GM19025 (cell line): ENCODE data around the gene ST6GALNAC3.
"Not testable (repeated sequence)": the region's sequence is repeated elsewhere in the genome, so short reads cannot be mapped to it uniquely, and the experiment has no call there.

ENCODE experiments used
- ATAC-seq: cut with Tn5 transposase; IDR thresholded peaks from one replicate; pipeline ENCODE4 v1.9.1; 2021; ENCODE audit warnings: mild to moderate bottlenecking, low read depth, moderate library complexity; ENCODE audit not compliant: unreplicated experiment

Gene ST6GALNAC3

DNA sequence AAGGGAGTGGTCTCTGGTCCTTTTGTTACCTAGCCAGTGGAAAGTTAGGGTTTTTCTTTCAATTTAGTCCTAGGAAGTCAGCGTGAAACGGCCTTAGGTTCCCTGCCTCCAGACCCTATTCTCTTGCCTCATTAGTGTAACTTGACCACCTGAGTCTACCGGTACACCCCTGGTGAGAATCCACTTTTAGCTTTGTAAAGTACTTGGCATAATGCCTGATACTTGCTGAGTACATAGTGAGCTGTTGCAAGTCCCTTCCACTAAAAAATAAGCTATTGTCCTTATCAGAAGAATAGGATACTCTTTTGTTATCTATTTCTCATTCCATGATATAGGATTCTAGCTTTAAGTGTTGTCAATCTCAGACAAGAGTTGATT, 228.8 kb downstream of the ST6GALNAC3 start:
- no peak for ATAC-seq

DNA sequence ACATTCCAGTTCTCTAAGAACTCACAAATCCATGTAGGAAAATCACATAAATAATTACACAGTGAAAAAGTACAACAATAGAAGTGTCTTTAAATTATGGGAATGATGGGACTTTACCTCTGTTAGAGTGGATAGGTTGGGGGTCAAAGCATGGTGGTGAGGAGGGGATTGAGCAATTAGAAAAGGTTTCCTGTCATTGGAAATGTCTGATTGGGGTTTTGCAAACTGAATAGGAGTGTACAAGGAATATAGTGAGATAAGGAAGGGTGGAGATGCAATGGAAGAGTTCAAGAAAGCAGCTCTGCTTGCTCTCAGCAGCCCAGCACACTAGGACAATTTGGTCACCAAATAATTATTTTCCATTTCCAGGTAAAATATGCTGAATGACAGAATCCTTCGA, 238.8 kb downstream of the ST6GALNAC3 start:
- ATAC-seq, result no peak

DNA sequence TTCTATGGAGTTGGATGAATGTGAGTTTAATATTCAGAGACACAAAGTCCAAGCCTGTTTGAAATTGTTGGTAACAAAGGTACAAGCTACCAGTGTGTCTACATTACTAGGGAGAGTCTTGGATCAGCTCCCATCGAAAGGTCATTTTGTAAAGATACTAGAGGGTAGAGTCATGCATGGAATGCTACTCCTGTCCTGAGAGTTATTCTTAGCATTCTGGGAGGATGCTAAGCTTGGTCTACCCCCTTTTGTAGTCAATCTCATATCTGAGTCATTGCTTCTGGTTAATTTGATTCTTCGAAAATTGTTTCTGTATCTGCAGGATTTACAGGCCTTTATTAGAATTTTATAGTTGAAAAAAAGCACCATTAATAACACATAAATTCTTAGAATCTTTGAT, 240.2 kb downstream of the ST6GALNAC3 start:
- ATAC-seq, result no peak

DNA sequence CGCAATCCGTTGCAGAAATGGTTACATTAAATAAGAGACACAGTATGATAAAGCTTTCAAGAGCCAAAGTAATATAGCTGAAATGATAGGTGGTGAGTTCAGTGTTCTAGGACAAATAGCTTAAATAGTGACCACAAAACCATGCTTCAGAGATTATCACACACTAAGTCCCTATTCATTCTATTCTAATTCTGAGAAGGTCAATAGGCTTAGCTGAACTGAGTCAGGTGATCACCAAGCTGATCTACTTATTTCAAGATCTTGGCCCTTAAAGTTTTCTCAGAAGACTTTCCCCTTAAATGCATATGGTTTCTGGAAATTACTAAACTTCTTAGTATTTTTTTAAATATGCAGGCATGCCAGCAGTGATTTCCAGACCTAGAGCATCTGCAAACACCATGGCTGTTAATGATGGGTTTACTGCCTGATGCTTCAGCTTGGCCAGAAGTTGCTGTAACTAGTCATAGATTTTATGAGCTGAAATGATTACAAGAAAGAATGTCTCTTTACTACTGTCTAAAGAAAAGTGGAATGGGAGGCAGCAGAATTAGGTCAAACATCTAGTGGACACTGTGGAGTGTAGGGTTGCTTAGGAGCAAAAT, 242.9 kb downstream of the ST6GALNAC3 start:
- ATAC-seq, result no peak

DNA sequence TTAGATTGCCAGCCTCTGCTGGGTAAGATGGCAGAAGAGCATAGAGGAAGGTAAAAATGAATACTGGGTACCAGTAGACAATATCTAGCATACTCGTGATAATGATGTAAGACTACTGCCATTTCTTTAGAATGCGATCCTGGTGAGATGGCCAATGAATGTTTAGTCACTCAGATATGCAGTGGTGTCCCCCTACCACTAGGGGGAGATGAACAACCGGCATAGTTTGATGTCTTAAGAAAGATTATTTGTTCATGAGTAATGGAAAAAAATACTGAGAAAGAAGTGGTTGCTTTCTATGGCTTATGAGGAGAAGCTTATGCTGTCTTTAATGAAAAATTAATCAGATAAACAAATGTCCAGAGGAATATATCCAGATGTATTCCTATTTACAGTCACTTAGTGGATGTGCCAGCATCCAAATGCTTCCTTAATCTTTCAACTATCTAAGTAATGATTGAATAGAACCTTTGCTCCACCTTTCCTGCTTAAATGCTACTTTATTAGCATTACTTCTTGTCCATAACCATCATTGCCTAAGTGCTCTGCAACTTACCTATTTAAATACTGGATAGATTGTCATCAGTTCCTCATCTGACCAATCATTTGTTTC, 256.6 kb downstream of the ST6GALNAC3 start:
- ATAC-seq, result peak; percentile 81

DNA sequence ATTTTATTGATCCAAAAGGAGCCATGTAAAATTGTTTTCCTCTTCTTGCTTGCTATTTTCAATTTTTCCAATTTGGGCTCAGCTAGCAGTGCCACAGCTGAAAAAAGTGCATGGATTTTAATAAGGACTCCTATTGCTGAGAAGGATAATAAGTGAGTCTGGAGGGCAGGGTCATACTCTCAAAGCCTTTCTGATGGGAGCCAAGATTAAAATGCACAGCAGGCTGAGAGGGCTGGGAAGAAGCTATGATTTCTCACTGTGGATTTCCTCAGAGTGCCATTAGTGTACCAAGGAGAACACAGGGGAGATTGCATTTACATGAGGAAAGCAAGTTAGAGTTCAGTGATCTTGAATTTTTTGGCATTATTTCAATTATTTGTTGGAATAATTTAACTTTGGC, 261.3 kb downstream of the ST6GALNAC3 start:
- no peak for ATAC-seq

DNA sequence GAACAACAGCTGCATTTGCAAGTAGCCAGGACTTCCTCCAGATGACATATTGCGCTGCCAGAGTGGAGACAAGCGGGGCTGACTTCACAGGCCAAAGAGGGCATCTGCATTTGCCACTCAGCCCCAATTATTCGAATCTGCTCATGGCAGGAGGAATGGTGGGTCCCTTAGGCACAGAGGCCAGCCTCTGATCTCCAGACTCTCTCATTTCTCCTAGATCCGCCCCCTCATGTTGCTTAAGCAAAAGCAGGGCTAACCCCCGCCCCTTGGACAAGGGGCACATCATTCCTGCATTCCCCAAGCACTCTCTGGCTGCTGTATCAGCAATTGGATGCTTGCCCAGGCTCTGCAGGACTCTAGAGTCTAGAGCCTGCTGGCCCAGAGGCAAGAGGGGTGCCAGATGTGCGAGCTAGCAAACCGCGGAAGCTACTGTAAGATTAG, 262.4 kb downstream of the ST6GALNAC3 start:
- no peak for ATAC-seq

DNA sequence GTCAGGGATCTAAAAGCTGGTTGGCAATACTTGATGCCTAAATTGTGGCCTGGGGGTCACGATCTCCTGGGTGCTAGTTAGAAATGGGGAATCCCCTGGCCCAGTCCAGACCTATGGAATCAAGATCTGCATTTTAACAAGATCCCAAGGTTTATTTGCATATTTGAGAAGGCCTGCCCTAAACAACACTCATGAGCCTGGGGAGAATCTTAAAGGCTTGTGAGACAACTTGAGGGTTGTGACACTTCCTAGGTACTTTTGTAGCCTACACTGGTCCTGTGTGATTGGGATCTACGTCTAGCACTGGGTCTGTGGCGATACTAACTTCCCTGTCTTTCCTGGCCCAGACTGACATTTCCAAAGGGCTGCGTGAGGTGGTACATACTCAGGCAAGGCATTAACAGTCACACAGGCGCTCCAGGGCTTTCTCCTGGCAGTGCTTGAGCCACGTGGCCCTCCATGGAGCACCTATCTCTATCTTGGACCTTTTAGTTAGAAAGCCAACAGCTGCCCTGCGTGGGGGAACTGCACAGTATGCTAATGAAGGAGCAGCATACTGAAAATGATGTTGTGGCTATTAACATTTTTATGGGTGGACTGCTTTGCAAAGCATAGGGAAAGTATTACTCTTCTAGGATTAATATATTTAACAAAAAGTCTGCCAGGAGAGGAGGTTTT, 263.1 kb downstream of the ST6GALNAC3 start:
- ATAC-seq, result no peak

DNA sequence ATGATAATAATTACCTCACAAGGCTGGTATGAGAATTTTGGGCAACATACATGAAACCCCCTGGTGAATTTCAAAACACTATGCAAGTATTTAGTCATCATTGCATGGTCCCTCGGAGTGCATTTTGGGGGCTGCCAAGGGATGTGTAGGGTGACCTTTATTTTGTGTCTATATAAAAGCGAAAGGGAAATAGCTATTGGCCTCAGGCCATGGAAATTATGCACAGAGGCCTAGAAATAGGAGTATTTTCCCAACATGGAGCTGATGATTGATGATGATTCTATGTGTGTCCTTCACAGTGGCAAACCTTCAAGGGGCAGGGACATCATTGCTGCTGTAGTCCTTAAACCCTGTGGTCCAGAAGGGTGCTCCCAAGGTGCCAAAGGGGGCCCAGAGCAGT, 265.5 kb downstream of the ST6GALNAC3 start:
- ATAC-seq, result no peak

DNA sequence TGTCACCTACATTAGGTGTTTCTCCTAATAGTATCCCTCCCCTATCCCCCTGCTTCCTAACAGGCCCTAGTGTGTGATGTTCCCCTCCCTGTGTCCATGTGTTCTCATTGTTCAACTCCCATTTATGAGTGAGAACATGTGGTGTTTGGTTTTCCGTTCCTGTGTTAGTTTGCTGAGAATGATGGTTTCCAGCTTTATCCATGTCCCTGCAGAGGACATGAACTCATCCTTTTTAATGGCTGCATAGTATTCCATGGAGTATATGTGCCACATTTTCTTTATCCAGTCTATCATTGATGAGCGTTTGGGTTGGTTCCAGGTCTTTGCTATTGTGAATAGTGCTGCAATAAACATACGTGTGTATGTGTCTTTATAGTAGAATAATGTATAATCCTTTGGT, 267.3 kb downstream of the ST6GALNAC3 start:
- not testable (repeated sequence) for ATAC-seq

DNA sequence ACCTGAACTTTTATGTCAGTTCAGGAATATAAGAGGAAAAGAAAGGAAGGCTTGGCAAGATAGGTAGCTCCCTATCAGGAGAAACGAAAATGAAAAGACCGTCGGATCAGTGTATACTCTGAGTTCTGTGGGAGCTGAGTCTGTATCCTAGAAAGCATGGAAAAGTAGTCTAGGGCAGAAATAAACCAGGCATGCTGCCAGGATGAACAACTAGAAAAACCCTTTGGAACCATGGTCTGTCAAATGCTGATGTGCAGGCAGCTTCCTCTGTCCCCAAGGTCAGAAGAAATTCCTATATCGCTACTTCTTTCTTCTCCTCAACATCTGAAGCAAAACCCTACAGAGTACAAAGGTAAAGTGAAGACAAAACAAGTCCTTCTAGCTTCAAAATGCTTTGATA, 268.8 kb downstream of the ST6GALNAC3 start:
- ATAC-seq, result no peak

DNA sequence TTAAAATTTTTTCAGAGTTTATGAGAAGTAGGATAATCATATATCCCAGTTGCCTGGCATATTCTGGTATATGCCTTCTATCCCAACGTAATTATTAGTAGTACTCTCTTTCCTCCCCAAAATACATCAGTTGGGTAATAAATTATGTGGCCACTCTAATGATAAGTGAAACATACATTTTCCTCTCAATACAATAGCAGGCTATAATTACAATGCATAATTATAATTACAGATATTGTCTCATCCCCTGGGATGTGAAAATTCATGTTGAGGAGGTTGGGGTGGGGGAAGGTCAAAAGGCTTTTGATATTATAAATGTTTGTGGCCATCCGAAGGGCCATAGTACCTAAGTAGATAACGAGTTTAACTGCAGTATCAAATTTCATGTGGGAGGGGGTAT, 277.1 kb downstream of the ST6GALNAC3 start:
- no peak for ATAC-seq

DNA sequence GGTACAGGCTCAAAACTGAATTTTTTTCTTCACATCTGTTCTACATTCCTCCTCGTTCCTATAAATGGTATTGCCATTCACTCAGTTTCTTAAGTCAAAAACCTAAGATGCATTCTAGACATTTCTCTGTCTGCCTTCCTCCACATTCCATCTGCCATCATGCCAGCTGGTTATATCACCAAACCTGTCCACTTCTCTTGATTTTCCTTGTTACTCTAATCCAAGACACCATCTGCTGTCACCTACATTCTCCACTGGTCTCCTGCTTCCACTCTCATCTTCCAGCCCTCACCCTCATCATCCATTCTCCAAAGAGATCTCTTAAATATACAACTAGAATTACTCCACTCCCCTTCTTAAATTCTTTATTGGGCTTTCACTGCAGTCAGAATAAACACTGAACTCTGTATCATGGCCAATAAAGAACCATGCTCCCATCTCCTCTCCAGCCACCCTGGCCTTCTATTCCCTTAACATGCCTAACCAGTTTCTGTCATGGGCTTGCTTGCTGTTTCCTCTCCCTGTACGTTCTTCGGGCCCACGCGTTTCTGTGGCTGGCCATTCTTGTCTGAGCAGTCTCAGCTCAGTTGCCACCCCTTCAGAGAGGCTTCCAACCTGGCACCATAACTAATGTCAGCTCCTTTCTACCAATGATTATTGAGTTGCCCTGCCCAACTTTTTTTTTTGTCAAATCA, 278.3 kb downstream of the ST6GALNAC3 start:
- ATAC-seq, result no peak

DNA sequence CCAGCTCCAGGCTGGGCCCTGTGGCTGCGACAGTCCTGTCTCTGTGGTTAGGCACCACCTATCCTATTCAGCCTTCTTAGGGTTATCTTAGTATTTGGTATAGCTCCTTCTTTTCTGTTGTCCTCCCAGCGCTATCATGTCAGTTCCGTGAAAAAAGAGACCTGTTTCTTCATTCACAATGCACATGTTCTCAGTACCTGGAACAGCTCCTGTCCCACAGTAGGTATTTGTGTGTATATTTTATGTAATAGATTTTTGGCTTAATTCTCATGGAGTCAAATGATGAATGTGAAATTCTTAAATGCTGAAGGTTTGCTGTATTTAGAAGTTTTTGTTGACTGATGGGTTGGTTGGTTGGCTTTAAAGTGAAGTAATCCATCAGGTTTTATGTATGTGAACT, 279.7 kb downstream of the ST6GALNAC3 start:
- ATAC-seq, result no peak

DNA sequence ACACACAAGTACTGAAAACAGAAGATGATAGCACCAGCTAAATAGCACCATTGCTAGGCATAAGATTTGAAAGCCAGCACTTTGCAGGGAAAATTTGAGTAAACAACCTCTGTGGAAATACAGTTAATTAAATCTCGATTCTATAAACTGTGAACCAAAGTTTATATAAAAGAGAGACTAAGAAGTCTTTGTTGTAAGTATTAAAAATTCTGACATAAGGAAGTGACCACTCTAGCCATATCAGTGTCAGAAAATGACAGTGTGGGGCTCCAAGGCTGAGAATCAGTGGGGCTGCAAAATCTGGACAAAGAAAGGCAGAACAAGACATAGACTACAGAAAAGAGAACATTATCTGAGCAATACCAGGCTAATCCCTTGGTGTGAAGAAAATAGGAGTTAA, 292.2 kb downstream of the ST6GALNAC3 start:
- ATAC-seq, result no peak

DNA sequence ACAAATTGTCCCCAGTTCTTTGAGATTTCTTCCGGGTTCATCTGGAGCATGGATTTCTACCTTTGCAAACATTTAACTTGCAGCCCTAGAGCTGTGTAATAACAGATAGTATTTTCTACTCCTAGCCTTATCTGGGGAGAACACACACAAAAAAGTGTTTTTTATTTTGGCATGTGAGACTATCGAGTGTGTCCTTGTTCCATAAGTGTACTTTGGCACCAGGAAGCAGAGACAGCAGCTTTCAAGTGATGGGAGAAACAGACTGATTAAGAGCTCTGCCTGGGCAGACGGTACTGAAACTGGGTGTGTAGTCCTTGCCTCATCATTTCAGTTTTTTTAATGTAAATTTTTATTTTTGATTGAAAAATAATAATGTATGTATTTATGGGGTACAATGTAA, 297.4 kb downstream of the ST6GALNAC3 start:
- ATAC-seq, result no peak

DNA sequence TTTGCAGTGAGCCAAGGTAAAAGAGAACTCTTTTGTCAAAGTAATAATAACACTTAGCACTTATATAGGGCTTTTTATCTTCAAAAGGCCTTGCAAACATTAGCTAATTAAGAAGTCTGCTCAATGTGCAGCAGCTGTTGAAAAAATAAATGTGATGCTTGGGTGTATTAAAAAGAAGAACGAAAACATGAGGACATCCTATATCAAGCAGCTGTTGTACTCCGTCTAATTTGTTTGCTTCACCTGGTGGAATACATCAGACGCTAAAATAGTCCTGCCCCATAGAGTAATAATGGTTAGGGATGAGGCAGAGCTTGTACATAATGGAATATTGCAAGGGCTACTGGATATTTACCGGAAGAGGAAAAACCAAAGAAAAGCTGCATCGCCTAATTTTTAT, 299.5 kb downstream of the ST6GALNAC3 start:
- no peak for ATAC-seq

DNA sequence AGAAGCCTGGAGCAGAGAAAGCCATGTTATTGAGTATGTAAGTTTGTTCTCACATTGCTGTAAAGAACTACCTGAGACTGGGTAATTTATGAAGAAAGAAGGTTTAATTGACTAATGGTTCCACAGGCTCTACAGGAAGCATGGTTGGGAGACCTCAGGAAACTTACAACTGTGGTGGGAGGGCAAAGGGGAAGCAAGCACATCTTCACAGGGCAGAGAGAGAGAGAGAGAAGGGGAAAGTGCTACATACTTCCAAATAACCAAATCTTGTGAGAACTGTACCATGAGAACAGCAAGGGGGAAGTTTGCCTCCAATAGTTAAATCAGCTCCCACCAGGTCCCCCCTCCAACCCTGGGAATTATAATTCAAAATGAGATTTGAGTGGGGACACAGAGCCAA, 302.7 kb downstream of the ST6GALNAC3 start:
- no peak for ATAC-seq

DNA sequence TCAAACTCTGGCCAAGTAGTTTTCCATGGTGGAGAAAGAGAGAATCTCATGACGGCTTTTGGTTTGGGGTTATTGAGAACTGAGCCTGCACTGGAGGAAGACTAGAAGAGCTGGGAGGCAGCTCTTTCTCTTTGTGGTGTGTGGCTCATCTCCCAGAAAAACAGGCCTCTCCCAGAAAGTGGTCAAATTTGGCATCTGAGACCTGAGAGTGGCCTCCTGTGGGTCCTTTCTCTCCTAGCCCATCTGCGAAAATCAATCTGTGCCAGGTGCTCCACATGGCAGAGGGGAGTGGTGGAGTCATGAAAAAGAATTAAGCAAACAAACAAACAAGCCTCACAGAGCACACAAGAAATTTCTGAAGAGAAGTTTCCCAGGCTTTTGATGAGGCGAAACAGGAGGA, 305.0 kb downstream of the ST6GALNAC3 start:
- ATAC-seq, result no peak

DNA sequence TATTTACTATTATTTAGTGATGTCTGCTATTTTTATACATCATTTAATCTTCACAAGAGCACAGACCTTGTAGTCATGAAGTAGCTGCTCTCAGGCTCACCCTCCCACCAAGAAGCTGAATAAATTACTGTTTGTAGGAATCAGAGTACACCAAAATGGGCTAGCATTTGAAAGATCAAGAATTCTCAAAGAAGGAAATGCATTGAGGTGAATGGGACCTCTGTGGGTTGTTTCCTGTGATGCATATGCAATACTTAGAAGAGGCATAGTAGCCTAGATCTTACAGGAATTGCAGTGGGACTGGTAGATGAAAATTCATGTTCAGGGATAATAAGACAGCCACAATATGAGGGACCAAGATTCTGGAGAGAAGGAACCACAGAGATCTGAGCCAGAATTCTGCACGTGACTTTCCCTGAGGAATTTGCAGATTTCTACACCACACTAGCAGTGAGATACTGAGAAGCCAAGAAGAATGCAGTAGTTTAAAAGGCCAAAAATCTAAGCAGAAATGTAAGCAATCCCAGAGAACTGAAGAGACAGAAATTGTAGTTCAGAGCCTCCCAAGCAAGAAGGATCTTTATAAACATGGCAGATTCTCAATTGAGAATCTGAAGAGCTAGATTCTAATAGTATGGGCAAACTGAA, 307.0 kb downstream of the ST6GALNAC3 start:
- no peak for ATAC-seq

DNA sequence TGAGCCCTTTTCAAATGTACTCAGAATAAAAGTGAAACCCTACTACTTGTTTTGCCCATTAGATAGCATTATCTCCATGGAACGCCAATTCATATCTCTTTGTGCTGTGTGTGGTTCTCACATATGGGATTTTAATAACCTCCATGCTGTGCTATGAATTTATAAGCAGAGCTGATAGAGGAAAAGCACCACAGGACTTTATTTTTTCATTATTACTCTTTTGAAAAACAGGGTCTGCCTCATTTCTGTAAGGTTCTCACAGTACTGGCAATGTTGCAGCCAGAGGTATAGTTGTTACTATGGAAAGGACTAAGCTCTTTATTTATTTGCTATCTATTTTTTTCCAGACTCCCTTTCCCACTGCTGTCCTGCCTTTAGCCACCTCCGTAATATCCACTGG, 313.7 kb downstream of the ST6GALNAC3 start:
- ATAC-seq, result no peak
